Ishikawa (cell line): ENCODE data around the gene CAST.
A peak's percentile ranks its signal among the peaks of the same experiment; 100 is the strongest.

ENCODE experiments used
- CEBPB ChIP-seq: IDR thresholded peaks from 2 replicates; pipeline ENCODE4 v1.6.1; 2012
- CREB1 ChIP-seq: IDR thresholded peaks from 2 replicates; pipeline ENCODE4 v1.6.1; 2012; ENCODE audit warnings: low read depth
- EGR1 ChIP-seq: IDR thresholded peaks from 2 replicates; pipeline ENCODE4 v1.6.1; 2012
- EP300 ChIP-seq: IDR thresholded peaks from 2 replicates; pipeline ENCODE4 v1.6.1; 2012; ENCODE audit warnings: borderline replicate concordance
- FOXM1 ChIP-seq: IDR thresholded peaks from 2 replicates; pipeline ENCODE4 v1.6.1; 2012; ENCODE audit warnings: low read depth, borderline replicate concordance
- NFIC ChIP-seq: IDR thresholded peaks from 2 replicates; pipeline ENCODE4 v1.6.1; 2012
- RAD21 ChIP-seq: IDR thresholded peaks from 2 replicates; pipeline ENCODE4 v1.6.1; 2012; ENCODE audit warnings: low read depth
- TAF1 ChIP-seq: IDR thresholded peaks from 2 replicates; pipeline ENCODE4 v1.6.1; 2012; ENCODE audit warnings: low read depth, mild to moderate bottlenecking
- TCF12 ChIP-seq: IDR thresholded peaks from 2 replicates; pipeline ENCODE4 v1.6.1; 2012; ENCODE audit warnings: low read depth
- TEAD4 ChIP-seq: IDR thresholded peaks from 2 replicates; pipeline ENCODE4 v1.6.1; 2012
- USF1 ChIP-seq: IDR thresholded peaks from 2 replicates; pipeline ENCODE4 v1.6.1; 2012
- YY1 ChIP-seq: IDR thresholded peaks from 2 replicates; pipeline ENCODE4 v1.6.1; 2012; ENCODE audit warnings: low read depth
- ZBTB7A ChIP-seq: IDR thresholded peaks from 2 replicates; pipeline ENCODE4 v1.6.1; 2012; ENCODE audit warnings: low read depth
- TF ChIP-seq, protein P1 (sequence below): IDR thresholded peaks from 2 replicates; pipeline ENCODE4 v1.6.1; 2012
- TF ChIP-seq, protein P2 (sequence below): IDR thresholded peaks from 2 replicates; pipeline ENCODE4 v1.6.1; 2012; ENCODE audit warnings: low read depth, mild to moderate bottlenecking

Gene CAST

GRCh38 chr5:96794757-96795156, 132.6 kb downstream of the CAST start:
- TF ChIP-seq ZBTB7A = no peak
- TF ChIP-seq USF1 = no peak
- TF ChIP-seq, protein P1, sequence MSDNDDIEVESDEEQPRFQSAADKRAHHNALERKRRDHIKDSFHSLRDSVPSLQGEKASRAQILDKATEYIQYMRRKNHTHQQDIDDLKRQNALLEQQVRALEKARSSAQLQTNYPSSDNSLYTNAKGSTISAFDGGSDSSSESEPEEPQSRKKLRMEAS = no peak
- no peak for TF ChIP-seq TAF1
- TF ChIP-seq CREB1 = no peak
- no peak for TF ChIP-seq EGR1
- TF ChIP-seq YY1 = no peak
- no peak for TF ChIP-seq FOXM1
- no peak for TF ChIP-seq RAD21
- no peak for TF ChIP-seq EP300
- no peak for TF ChIP-seq TCF12
- TF ChIP-seq, protein P2, sequence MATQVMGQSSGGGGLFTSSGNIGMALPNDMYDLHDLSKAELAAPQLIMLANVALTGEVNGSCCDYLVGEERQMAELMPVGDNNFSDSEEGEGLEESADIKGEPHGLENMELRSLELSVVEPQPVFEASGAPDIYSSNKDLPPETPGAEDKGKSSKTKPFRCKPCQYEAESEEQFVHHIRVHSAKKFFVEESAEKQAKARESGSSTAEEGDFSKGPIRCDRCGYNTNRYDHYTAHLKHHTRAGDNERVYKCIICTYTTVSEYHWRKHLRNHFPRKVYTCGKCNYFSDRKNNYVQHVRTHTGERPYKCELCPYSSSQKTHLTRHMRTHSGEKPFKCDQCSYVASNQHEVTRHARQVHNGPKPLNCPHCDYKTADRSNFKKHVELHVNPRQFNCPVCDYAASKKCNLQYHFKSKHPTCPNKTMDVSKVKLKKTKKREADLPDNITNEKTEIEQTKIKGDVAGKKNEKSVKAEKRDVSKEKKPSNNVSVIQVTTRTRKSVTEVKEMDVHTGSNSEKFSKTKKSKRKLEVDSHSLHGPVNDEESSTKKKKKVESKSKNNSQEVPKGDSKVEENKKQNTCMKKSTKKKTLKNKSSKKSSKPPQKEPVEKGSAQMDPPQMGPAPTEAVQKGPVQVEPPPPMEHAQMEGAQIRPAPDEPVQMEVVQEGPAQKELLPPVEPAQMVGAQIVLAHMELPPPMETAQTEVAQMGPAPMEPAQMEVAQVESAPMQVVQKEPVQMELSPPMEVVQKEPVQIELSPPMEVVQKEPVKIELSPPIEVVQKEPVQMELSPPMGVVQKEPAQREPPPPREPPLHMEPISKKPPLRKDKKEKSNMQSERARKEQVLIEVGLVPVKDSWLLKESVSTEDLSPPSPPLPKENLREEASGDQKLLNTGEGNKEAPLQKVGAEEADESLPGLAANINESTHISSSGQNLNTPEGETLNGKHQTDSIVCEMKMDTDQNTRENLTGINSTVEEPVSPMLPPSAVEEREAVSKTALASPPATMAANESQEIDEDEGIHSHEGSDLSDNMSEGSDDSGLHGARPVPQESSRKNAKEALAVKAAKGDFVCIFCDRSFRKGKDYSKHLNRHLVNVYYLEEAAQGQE = no peak
- TF ChIP-seq CEBPB = no peak
- TF ChIP-seq TEAD4 = no peak
- no peak for TF ChIP-seq NFIC

DNA sequence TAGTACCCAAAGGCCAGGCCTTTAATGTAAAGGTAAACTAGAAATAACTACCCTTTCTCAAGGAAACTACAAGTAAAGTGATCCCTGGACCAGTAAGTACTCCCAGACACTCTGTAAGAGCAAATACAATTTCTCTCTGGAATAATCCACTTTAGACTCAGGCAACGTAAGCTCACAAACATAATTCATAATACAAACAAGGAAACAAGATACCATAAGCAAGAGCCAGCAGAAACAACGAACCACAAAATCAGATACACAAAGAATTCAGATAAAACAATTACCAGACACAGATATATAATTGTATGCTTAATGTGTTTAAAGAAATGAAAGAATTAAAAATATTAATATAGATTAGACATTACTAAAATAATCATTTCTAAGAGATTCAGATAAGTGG, 133.4 kb downstream of the CAST start:
- no peak for TF ChIP-seq EP300
- no peak for TF ChIP-seq RAD21
- TF ChIP-seq ZBTB7A = no peak
- TF ChIP-seq YY1 = no peak
- TF ChIP-seq TCF12 = no peak
- no peak for TF ChIP-seq NFIC
- no peak for TF ChIP-seq TAF1
- no peak for TF ChIP-seq TEAD4

GRCh38 chr5:96796434-96796833, 134.3 kb downstream of the CAST start:
- TF ChIP-seq EGR1 = no peak
- no peak for TF ChIP-seq TEAD4
- TF ChIP-seq RAD21 = no peak
- TF ChIP-seq TCF12 = no peak

GRCh38 chr5:96807075-96807654, 145.0 kb downstream of the CAST start:
- no peak for TF ChIP-seq ZBTB7A
- peak; percentile 26; the same call in 1 of the 2 replicates for TF ChIP-seq USF1
- 0 out of 2 replicates have a peak, but pooled peaks have one; percentile 31 for TF ChIP-seq EP300
- TF ChIP-seq NFIC = peak; percentile 84
- TF ChIP-seq, protein P1 = peak; percentile 74
- TF ChIP-seq YY1 = no peak
- no peak for TF ChIP-seq CEBPB
- TF ChIP-seq TCF12 = 0 out of 2 replicates have a peak, but pooled peaks have one; percentile 39
- TF ChIP-seq CREB1 = no peak
- TF ChIP-seq RAD21 = no peak
- peak; percentile 44; the same call in 1 of the 2 replicates for TF ChIP-seq EGR1
- no peak for TF ChIP-seq TAF1
- TF ChIP-seq, protein P2 = no peak
- TF ChIP-seq FOXM1 = no peak
- no peak for TF ChIP-seq TEAD4

GRCh38 chr5:96808541-96808828, 146.3 kb downstream of the CAST start:
- TF ChIP-seq NFIC (no peak), CEBPB (no peak), EP300 (no peak), ZBTB7A (no peak), TEAD4 (no peak), RAD21 (no peak), FOXM1 (no peak)
- TF ChIP-seq, protein P1 = no peak

- TF ChIP-seq CREB1 (no peak), EGR1 (no peak), TCF12 (no peak), CEBPB (no peak), NFIC (no peak), USF1 (no peak), EP300 (no peak), FOXM1 (no peak), TAF1 (no peak), YY1 (no peak), TEAD4 (no peak), ZBTB7A (no peak), RAD21 (no peak)
- TF ChIP-seq, protein P2 = no peak
- TF ChIP-seq, protein P1 = no peak
Measured at GRCh38 chr5:96808868-96809558, 146.8 kb downstream of the CAST start.
